GM12878 (cell line): ENCODE results near the gene TMA16. TPM values are rescaled to one million over a fixed set of nuclear protein-coding genes. Genes with fewer than 3 reads are reported as not detected.

Experiments used
- BACH1 ChIP-seq: fragments of 450-650 bp; IDR thresholded peaks from 2 replicates; pipeline ENCODE4 v1.6.1; 2017; ENCODE audit warnings: mild to moderate bottlenecking, borderline replicate concordance
- CBFB ChIP-seq: IDR thresholded peaks from 2 replicates; pipeline ENCODE4 v1.6.1; 2016; ENCODE audit warnings: antibody characterized with exemption, low read depth
- EED ChIP-seq: sonication (generic); IDR thresholded peaks from 2 replicates; pipeline ENCODE4 v1.6.1; 2016; ENCODE audit warnings: antibody characterized with exemption, low read depth
- GATAD2B ChIP-seq: fragments of 450-650 bp; conservative IDR thresholded peaks from 2 replicates; pipeline ENCODE4 v1.6.1; 2017; ENCODE audit warnings: low read depth, mild to moderate bottlenecking, moderate library complexity
- HCFC1 ChIP-seq: fragments of 150-350 bp; IDR thresholded peaks from 2 replicates; pipeline ENCODE4 v1.6.1; 2014; ENCODE audit warnings: low read length
- KDM1A ChIP-seq: fragments of 200-600 bp; sonication (generic); IDR thresholded peaks from 2 replicates; pipeline ENCODE4 v1.6.1; 2016; ENCODE audit warnings: borderline replicate concordance
- MXI1 ChIP-seq: fragments of 150-350 bp; IDR thresholded peaks from 2 replicates; pipeline ENCODE4 v1.6.1; 2011; ENCODE audit warnings: low read depth, mild to moderate bottlenecking, inconsistent platforms, low read length, improper control_type of control experiment
- MYB ChIP-seq: fragments of 150-350 bp; IDR thresholded peaks from 2 replicates; pipeline ENCODE4 v1.6.1; 2014; ENCODE audit warnings: mild to moderate bottlenecking, low read depth, low read length, borderline replicate concordance
- MYC ChIP-seq: IDR thresholded peaks from 2 replicates; pipeline ENCODE4 v1.6.1; 2011; ENCODE audit warnings: mild to moderate bottlenecking, low read length, moderate library complexity, inconsistent platforms; ENCODE audit not compliant: insufficient read depth, insufficient replicate concordance, insufficient read length, severe bottlenecking
- NFIC ChIP-seq: IDR thresholded peaks from 2 replicates; pipeline ENCODE4 v1.6.1; 2012; ENCODE audit warnings: low read depth, mild to moderate bottlenecking, inconsistent platforms, low read length, moderate library complexity
- POLR2A ChIP-seq: IDR thresholded peaks from 2 replicates; pipeline ENCODE4 v1.6.1; 2011; ENCODE audit warnings: low read depth, mild to moderate bottlenecking, low read length
- SIN3A ChIP-seq: IDR thresholded peaks from 2 replicates; pipeline ENCODE4 v1.6.1; 2012; ENCODE audit warnings: low read depth, low read length, improper control_type of control experiment
- SP1 ChIP-seq: IDR thresholded peaks from one replicate; pipeline ENCODE4 v1.6.1; 2011; ENCODE audit warnings: low read depth, low read length
- YY1 ChIP-seq: IDR thresholded peaks from 2 replicates; pipeline ENCODE4 v1.6.1; 2011; ENCODE audit warnings: low read depth, mild to moderate bottlenecking, low read length
- polyA plus RNA-seq, 11 experiments: library from polyadenylated mRNA; depleted of rRNA in 4 of 11; unstranded in 6 of 11; stranded (reverse) in 5 of 11; fragments of >200 nt; fragmentation: Nextera tagmentation in 4 of 11; fragmentation: Illumina TruSeq in 1 of 11; extraction: Ambion mirVana in 4 of 11; extraction: Trizol in 1 of 11; gene quantifications; 1 replicate in 1 of 11; 2 replicates in 10 of 11; pipeline versions ENCODE4 v1.2.1 to v1.2.3, GENCODE V29; 2011 to 2016; ENCODE audit warnings: inconsistent platforms in 2 of 11, missing spikeins in 2 of 11, low read depth in 1 of 11
- total RNA-seq, 4 experiments: library from RNA; depleted of rRNA in 3 of 4; stranded (reverse); fragments of >200 nt in 3 of 4; fragmentation: Illumina TruSeq in 1 of 4; extraction: Trizol in 1 of 4; gene quantifications; 2 replicates each; pipeline versions ENCODE4 v1.2.1 to v1.2.3, GENCODE V29; 2013 to 2021
- TF ChIP-seq, protein P1 (sequence below): fragments of 150-350 bp; IDR thresholded peaks from 2 replicates; pipeline ENCODE4 v1.6.1; 2016; ENCODE audit warnings: low read depth, low read length
- TF ChIP-seq, protein P2 (sequence below): IDR thresholded peaks from 2 replicates; pipeline ENCODE4 v1.6.1; 2011; ENCODE audit warnings: low read depth, low read length, improper control_type of control experiment, borderline replicate concordance
- TF ChIP-seq, protein P3 (sequence below): fragments of 450-650 bp; IDR thresholded peaks from 2 replicates; pipeline ENCODE4 v1.6.1; 2017; ENCODE audit warnings: mild to moderate bottlenecking, moderate library complexity
- TF ChIP-seq, protein P4 (sequence below): IDR thresholded peaks from 2 replicates; pipeline ENCODE4 v1.6.1; 2011; ENCODE audit warnings: low read depth, mild to moderate bottlenecking, low read length, moderate library complexity, borderline replicate concordance; ENCODE audit errors: extremely low read depth

Gene TMA16
- total and polyA plus RNA-seq, 10 of the 15 experiments (the other 5 are each of a cell fraction or from before 2014, with no cell fraction given): 37.9 to 91.0 (median 55.8) TPM

DNA sequence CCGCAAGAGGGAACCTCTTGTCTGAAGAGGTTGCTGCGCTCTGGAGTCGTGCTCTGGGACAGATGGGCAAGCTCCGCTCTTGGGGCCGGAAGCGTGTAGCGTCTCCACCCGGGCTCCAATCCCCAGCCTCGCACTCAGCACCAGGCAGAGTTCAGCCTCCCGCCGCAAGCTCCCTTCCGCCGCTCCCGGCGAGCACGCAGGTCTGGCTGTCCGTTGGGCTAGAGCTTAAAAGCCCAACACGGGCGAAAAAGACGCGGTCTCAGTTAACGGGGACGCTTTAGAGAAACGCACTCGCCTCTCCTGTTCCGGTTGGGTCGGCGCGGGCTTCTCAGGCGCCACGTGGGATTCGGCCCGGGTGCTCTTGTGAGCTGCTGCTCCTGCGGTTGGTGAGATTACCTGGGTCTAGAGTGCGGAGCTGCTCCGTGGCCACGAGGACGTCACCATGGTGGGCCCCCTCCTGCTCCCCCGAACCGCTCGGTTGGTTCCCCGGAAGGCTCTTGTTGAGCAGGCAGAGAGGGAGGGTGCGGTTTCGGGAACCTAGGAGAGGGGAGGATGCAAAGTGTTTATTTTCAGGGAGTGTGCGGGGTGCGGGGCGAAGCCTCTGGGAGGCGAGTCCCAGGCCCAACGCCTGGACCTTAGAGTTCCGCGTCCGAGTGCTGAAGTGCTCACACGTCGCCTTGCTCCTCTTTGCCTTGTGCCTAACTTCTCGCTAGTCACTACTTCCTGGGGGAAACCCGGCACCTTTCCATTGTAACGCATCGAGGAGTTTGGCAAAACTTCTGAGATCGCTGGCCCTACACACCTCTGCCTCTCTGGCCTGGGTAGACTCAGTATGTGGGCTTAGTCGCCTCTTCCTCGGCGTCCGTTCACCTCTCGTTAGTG, at the start of gene TMA16 (continued):
- TF ChIP-seq, protein P1, sequence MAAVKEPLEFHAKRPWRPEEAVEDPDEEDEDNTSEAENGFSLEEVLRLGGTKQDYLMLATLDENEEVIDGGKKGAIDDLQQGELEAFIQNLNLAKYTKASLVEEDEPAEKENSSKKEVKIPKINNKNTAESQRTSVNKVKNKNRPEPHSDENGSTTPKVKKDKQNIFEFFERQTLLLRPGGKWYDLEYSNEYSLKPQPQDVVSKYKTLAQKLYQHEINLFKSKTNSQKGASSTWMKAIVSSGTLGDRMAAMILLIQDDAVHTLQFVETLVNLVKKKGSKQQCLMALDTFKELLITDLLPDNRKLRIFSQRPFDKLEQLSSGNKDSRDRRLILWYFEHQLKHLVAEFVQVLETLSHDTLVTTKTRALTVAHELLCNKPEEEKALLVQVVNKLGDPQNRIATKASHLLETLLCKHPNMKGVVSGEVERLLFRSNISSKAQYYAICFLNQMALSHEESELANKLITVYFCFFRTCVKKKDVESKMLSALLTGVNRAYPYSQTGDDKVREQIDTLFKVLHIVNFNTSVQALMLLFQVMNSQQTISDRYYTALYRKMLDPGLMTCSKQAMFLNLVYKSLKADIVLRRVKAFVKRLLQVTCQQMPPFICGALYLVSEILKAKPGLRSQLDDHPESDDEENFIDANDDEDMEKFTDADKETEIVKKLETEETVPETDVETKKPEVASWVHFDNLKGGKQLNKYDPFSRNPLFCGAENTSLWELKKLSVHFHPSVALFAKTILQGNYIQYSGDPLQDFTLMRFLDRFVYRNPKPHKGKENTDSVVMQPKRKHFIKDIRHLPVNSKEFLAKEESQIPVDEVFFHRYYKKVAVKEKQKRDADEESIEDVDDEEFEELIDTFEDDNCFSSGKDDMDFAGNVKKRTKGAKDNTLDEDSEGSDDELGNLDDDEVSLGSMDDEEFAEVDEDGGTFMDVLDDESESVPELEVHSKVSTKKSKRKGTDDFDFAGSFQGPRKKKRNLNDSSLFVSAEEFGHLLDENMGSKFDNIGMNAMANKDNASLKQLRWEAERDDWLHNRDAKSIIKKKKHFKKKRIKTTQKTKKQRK: no peak
- TF ChIP-seq SIN3A (peak; percentile 88), MYB (no peak), SP1 (peak; percentile 70), EED (peak; percentile 67), KDM1A (no peak), MXI1 (peak; percentile 99), POLR2A (peak; percentile 90), CBFB (peak; percentile 85; the same call in 1 of the 2 replicates), GATAD2B (peak; percentile 83), BACH1 (no peak; the same call in 1 of the 2 replicates), MYC (peak; percentile 97), NFIC (peak; percentile 60; the same call in 1 of the 2 replicates), HCFC1 (peak; percentile 81), YY1 (peak; percentile 87)
- TF ChIP-seq, protein P2, sequence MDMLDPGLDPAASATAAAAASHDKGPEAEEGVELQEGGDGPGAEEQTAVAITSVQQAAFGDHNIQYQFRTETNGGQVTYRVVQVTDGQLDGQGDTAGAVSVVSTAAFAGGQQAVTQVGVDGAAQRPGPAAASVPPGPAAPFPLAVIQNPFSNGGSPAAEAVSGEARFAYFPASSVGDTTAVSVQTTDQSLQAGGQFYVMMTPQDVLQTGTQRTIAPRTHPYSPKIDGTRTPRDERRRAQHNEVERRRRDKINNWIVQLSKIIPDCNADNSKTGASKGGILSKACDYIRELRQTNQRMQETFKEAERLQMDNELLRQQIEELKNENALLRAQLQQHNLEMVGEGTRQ: peak; percentile 9; the same call in 1 of the 2 replicates
- TF ChIP-seq, protein P3, sequence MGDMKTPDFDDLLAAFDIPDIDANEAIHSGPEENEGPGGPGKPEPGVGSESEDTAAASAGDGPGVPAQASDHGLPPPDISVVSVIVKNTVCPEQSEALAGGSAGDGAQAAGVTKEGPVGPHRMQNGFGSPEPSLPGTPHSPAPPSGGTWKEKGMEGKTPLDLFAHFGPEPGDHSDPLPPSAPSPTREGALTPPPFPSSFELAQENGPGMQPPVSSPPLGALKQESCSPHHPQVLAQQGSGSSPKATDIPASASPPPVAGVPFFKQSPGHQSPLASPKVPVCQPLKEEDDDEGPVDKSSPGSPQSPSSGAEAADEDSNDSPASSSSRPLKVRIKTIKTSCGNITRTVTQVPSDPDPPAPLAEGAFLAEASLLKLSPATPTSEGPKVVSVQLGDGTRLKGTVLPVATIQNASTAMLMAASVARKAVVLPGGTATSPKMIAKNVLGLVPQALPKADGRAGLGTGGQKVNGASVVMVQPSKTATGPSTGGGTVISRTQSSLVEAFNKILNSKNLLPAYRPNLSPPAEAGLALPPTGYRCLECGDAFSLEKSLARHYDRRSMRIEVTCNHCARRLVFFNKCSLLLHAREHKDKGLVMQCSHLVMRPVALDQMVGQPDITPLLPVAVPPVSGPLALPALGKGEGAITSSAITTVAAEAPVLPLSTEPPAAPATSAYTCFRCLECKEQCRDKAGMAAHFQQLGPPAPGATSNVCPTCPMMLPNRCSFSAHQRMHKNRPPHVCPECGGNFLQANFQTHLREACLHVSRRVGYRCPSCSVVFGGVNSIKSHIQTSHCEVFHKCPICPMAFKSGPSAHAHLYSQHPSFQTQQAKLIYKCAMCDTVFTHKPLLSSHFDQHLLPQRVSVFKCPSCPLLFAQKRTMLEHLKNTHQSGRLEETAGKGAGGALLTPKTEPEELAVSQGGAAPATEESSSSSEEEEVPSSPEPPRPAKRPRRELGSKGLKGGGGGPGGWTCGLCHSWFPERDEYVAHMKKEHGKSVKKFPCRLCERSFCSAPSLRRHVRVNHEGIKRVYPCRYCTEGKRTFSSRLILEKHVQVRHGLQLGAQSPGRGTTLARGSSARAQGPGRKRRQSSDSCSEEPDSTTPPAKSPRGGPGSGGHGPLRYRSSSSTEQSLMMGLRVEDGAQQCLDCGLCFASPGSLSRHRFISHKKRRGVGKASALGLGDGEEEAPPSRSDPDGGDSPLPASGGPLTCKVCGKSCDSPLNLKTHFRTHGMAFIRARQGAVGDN: peak; percentile 76
- TF ChIP-seq, protein P4, sequence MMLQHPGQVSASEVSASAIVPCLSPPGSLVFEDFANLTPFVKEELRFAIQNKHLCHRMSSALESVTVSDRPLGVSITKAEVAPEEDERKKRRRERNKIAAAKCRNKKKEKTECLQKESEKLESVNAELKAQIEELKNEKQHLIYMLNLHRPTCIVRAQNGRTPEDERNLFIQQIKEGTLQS: no peak
